ENCODE results near the gene KMT2A. TPM values are rescaled to one million over a fixed set of nuclear protein-coding genes. Genes with fewer than 3 reads are reported as not detected.
"Not testable (repeated sequence)": the region's sequence is repeated elsewhere in the genome, so short reads cannot be mapped to it uniquely, and the experiment has no call there.

KMT2A gene
- total RNA-seq, 1 experiment from 2014 or later: 15.2 TPM

- peak; percentile 29 for DNase-seq (ENCODE audit: low spot score)
Measured at GRCh38 chr11:118435290-118435892, 901 bp upstream of the KMT2A start.

- no peak for DNase-seq (ENCODE audit: low spot score)
Measured at GRCh38 chr11:118436639-118437207, 431 bp downstream of the KMT2A start.

GRCh38 chr11:118437208-118438125, 1.2 kb downstream of the KMT2A start:
- peak; percentile 39 for DNase-seq (ENCODE audit: low spot score)

GRCh38 chr11:118438314-118438931, 2.1 kb downstream of the KMT2A start:
- DNase-seq (ENCODE audit: low spot score): peak; percentile 64

- no peak for DNase-seq (ENCODE audit: low spot score)
Measured at GRCh38 chr11:118439646-118440045, 3.4 kb downstream of the KMT2A start.

- no peak for DNase-seq (ENCODE audit: low spot score)
Measured at GRCh38 chr11:118441770-118442275, 5.5 kb downstream of the KMT2A start.

- DNase-seq (ENCODE audit: low spot score): no peak
Measured at GRCh38 chr11:118442301-118442700, 6.0 kb downstream of the KMT2A start.

GRCh38 chr11:118442908-118443589, 6.8 kb downstream of the KMT2A start:
- no peak for DNase-seq (ENCODE audit: low spot score)

GRCh38 chr11:118443590-118444218, 7.4 kb downstream of the KMT2A start:
- DNase-seq (ENCODE audit: low spot score): no peak

GRCh38 chr11:118447423-118447822, 11.1 kb downstream of the KMT2A start:
- no peak for DNase-seq (ENCODE audit: low spot score)

- no peak for DNase-seq (ENCODE audit: low spot score)
Measured at GRCh38 chr11:118448294-118448693, 12.0 kb downstream of the KMT2A start.

GRCh38 chr11:118449316-118449918, 13.1 kb downstream of the KMT2A start:
- DNase-seq (ENCODE audit: low spot score): no peak

GRCh38 chr11:118450451-118450850, 14.2 kb downstream of the KMT2A start:
- DNase-seq (ENCODE audit: low spot score): no peak

- DNase-seq (ENCODE audit: low spot score): no peak
Measured at GRCh38 chr11:118462178-118462577, 25.9 kb downstream of the KMT2A start.

- not testable (repeated sequence) for DNase-seq (ENCODE audit: low spot score)
Measured at GRCh38 chr11:118468968-118469367, 32.7 kb downstream of the KMT2A start.

- no peak for DNase-seq (ENCODE audit: low spot score)
Measured at GRCh38 chr11:118471030-118471429, 34.7 kb downstream of the KMT2A start.

GRCh38 chr11:118473537-118473936, 37.2 kb downstream of the KMT2A start:
- DNase-seq (ENCODE audit: low spot score): no peak

GRCh38 chr11:118476676-118477075, 40.4 kb downstream of the KMT2A start:
- DNase-seq (ENCODE audit: low spot score): no peak

GRCh38 chr11:118481238-118481637, 44.9 kb downstream of the KMT2A start:
- not testable (repeated sequence) for DNase-seq (ENCODE audit: low spot score)

- DNase-seq (ENCODE audit: low spot score): no peak
Measured at GRCh38 chr11:118484405-118484804, 48.1 kb downstream of the KMT2A start.

GRCh38 chr11:118485273-118485672, 49.0 kb downstream of the KMT2A start:
- DNase-seq (ENCODE audit: low spot score): no peak
